HG03457 (cell line): ENCODE measurements around the gene CAMSAP2.
A peak's percentile ranks its signal among the peaks of the same experiment; 100 is the strongest.

Source experiments
- ATAC-seq: cut with Tn5 transposase; IDR thresholded peaks from one replicate; pipeline ENCODE4 v1.9.1; 2021; ENCODE audit warnings: moderate number of reproducible peaks; ENCODE audit not compliant: unreplicated experiment

CAMSAP2 gene

DNA sequence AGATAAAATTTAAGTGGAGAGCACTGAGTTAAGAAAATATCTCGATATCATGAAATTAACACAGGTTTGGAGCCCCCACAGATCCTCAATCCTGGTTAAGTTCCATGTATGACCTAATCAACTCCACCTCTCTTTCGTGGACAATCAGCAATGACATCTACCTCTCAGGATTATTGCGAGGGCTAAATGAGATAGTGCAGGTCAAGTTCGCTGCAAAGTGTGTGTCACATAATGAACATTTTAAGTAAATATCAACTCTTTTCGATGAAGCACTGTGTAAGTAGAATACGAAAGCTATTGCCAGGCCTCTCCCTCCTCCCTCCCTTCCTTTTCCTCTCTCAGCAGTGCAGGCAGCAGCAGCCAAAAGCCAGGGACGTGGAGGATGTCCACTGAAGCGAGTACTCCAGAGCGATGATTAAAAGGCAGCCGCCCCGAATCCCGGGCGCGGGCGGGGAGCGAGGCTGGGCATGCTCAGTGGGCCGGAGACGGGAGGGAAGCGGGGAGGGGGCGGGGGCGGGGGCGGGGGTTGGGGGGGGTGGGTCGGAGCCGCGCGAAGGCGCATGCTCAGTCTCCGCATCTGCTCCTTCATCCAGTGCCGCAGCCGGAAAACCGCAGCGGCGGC, at the start of gene CAMSAP2:
TSS of gene CAMSAP2 (plus strand) at position 567 of the 622 bp plus-strand sequence. CDS start 935 bp downstream, outside the sequence.
- peak; percentile 44 for ATAC-seq

DNA sequence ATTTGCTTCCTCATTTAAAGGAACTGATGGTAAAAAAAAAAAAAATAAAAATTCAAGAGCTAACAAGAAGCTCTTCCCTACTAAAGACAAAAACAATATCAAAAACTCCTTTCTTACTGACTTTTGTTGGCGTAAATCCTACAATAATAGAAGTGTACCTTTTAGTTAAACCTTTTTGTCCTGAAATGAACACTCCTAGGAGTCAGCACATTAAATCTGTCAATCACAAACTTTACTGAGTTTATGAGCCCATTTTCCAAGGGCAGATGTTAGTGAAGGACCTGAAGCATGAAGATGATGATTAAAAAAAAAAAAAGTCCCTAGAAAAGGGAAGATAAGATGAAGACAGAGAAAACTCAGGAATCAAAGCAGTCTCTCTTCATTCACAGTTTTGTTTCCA, 46.4 kb upstream of the CAMSAP2 start:
- ATAC-seq = no peak

GRCh38 chr1:200693327-200693726, 45.4 kb upstream of the CAMSAP2 start:
- no peak for ATAC-seq

GRCh38 chr1:200694738-200695137, 44.0 kb upstream of the CAMSAP2 start:
- no peak for ATAC-seq

GRCh38 chr1:200699871-200700270, 38.8 kb upstream of the CAMSAP2 start:
- ATAC-seq = no peak

DNA sequence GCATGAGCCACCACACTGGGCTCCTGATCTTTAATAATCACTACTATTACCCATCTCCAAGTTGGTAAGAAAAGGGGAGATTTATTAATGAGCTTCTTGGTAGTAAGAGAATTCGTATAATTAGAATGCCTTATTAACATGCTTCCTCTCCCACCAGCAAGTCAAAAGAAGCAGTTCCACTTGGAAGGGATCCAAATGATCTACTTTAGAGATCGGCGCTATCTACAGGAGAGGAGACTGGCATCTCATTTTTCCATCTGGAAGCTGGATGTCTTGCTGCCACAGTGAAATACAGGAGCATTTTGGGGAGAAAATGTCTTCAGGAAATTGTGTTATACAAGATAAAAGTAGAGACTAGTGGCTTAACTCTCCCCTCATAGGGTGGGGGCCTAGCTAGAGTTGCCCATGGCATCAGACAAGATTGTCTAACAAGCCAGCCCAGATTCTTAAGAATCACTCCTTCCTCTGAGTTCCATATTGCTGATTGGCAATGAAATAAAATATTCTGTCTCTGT, 33.6 kb upstream of the CAMSAP2 start:
- no peak for ATAC-seq

GRCh38 chr1:200706111-200706814, 32.4 kb upstream of the CAMSAP2 start:
- no peak for ATAC-seq

DNA sequence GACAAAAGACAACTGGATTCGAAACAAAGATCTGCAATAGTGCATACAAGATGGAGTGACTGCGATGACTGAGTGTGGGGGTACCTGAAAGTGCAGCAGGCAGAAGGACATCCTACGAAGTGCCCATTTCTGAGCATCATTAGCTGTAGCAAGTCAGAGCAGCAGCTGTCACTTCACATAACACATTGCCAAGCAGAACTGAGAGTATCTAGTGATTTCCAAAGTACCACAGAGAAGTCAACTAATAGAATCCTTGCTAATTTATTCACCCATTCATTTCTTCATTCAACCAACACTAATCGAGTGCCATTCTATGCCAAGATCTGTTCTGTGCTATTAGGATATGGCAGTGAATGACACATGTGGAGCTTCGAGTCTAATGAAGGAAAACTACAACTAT, 31.6 kb upstream of the CAMSAP2 start:
- ATAC-seq = no peak

GRCh38 chr1:200708161-200708560, 30.5 kb upstream of the CAMSAP2 start:
- no peak for ATAC-seq

DNA sequence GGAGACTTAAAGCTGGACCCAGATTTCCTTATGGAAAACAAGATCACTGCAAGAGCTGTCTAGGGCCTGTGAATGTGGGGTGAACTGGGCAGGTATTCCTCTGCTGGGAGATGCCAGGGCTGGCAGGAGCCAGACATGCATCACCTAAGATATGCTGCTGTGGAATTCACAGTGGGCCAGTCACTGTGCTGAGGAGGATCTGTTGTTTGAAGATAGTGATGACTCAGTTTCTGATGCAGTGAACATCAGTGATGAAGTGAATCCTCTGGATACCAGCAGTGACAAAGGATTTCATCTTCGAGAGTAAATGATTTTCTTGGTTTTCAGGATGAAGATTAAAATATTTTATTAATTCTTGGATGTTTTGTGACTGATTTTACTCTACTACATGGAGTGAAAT, 29.9 kb upstream of the CAMSAP2 start:
- no peak for ATAC-seq

DNA sequence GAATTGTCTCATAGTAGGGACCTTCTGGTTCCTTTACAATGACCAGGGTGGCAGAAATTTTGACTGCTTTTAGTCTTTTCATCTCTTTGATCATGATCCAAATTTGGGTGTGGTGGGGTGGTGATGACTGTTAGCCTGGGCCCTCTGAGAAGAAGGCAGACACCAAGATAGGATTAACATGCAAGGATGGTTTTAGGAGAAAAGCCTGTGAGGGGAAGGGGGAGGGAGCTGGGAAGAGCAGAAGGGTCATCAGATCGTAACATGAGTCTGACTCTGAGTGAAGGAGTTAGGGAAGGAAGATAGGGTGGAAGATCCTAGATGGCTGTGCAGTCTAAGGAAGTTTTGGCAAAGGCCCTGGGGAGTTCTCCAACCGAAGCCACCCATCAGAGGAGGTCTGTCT, 28.5 kb upstream of the CAMSAP2 start:
- no peak for ATAC-seq

GRCh38 chr1:200714504-200715187, 24.0 kb upstream of the CAMSAP2 start:
- no peak for ATAC-seq

GRCh38 chr1:200720199-200720598, 18.5 kb upstream of the CAMSAP2 start:
- ATAC-seq = no peak

DNA sequence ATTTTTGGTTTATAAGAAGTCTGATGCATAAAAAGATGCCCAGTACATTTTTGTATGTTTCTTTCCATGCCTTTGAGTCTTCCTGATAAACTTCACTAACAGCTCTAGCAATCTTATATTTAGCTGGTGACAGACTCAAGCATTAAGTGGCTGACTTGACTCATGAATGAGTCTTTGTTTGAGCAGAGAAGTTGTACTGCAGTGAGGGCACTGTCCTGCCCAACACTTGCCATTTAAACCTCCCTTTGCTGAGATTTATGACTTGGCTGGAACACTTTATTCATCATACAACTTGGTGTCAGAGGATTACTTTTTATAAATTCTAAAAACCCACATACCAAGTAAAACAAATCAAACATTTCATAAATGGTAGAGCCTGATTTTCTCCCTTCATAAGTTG, 14.6 kb upstream of the CAMSAP2 start:
- ATAC-seq = no peak

GRCh38 chr1:200727257-200727656, 11.4 kb upstream of the CAMSAP2 start:
- no peak for ATAC-seq

GRCh38 chr1:200729863-200730262, 8.8 kb upstream of the CAMSAP2 start:
- no peak for ATAC-seq

DNA sequence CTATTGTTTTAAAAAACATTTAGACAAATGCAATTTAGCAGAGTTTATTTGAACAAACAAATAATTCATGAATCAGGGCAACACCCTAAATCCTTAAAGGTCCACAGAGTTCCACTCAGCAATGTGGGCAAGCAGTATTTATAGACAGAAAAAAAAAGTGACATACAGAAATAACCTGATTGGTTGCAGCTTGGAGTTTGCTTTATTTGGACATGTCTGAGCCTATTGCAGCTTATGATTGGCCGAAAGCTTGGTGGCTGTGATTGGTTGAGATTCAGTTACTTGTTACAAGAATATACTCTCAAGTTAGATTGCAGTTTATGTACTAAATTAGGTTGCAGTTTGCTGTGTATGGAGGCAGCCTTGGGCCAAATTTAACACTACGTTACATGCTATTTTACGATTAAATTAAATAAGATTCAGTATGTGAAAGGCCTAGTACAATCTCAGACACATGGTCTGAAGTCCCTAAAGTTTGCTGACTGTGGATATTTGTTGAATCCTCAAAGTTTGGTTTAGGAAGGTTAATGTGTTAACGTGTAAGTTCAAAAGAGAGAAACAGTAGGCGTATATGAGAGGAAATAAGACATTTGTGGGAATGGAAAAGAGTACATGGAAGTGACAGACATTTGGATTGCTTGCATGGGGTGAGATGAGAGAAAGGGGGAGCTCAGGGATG, 6.9 kb upstream of the CAMSAP2 start:
- no peak for ATAC-seq

DNA sequence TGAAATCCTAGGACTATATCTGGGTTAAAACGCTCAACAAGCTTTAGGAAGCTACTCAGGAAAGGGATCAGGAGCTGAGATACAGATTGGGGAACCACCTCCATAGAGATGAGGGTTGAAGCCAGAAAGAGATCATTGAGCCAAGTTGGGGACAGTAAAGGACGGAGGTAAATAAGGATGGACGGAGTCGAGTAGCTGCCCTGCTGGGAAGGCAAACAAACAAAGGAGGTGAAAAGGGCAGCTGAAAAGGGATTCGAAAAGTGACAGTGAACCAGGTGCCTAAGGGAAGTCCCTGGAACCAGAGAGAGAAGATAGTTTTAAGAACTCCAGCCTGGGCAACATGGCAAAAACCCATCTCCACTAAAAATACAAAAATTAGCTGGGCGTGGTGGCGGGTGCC, 6.3 kb upstream of the CAMSAP2 start:
- ATAC-seq = no peak

DNA sequence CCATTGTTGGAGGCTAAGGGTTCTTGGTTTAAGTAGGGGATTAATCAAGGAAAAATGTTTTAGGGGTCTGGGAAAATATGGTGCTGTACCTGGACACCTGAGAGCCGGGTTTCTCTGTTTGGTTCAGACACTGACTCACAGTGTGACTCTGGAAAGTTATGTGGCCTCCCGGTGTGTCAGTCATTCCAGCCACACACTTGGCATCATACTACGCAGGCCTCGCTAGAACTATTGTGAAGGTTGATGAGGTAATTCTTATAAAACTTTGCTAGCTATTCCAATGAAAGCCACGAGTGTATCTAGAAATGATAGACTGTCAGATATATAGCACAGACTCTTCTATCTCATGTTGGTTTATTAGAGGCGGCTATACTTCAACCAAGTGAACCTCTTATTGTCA, 4.8 kb upstream of the CAMSAP2 start:
- no peak for ATAC-seq

- ATAC-seq = no peak
These were observed 924 bp upstream of the CAMSAP2 start for GRCh38 chr1:200737647-200738291.
